ENCODE data around the gene ZBTB44.
"Not testable (repeated sequence)": the region's sequence is repeated elsewhere in the genome, so short reads cannot be mapped to it uniquely, and the experiment has no call there.

Gene ZBTB44

DNA sequence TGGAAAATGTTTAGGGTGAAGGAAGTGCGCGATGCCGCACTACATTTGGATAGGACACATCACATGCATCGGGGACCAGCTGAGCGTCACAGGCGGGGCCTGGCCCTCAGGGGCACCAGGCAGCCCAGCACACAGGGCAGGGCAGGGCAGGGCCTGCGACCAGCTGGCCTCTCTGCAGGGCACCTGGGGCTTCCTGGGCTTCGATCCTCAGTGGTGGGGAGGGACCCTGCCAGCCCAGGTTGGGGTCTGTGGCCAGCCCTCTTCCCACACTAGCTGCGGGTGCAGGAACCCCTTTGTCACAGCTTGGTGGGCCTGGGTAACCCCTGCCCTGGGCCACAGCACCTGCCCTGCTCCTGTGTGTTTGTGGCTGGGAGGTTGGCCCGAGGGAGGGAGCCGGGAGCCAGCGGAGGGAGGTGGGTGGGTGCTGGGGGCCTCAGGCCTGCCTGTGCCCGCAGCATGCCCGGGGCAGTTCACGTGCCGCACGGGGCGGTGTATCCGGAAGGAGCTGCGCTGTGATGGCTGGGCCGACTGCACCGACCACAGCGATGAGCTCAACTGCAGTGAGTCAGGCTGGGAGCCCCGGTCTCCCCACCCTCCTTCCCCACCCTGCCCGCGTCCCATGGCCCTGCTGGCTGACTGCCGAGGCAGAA is 117.2 kb downstream of the ZBTB44 start:
- Histone ChIP-seq H3K27ac (no peak overlapping the region), H3K27me3 (no peaks in the 10 kb centered on the region), H3K4me1 (no peaks in the 10 kb centered on the region), H3K36me3 (peaks cover 0 to 75% (median 0%) of the 10 kb centered on the region in 3 donors), H3K9me3 (no peaks in the 10 kb centered on the region), H3K4me3 (no peak overlapping the region)
- TF ChIP-seq, protein P1, sequence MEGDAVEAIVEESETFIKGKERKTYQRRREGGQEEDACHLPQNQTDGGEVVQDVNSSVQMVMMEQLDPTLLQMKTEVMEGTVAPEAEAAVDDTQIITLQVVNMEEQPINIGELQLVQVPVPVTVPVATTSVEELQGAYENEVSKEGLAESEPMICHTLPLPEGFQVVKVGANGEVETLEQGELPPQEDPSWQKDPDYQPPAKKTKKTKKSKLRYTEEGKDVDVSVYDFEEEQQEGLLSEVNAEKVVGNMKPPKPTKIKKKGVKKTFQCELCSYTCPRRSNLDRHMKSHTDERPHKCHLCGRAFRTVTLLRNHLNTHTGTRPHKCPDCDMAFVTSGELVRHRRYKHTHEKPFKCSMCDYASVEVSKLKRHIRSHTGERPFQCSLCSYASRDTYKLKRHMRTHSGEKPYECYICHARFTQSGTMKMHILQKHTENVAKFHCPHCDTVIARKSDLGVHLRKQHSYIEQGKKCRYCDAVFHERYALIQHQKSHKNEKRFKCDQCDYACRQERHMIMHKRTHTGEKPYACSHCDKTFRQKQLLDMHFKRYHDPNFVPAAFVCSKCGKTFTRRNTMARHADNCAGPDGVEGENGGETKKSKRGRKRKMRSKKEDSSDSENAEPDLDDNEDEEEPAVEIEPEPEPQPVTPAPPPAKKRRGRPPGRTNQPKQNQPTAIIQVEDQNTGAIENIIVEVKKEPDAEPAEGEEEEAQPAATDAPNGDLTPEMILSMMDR (IDR thresholded peaks at IDR 0.05), result no peak
- no peak for DNase-seq
- intact Hi-C loops (cut with DNase I; ENCODE audit: low total_unique reads), result no loop called here

DNA sequence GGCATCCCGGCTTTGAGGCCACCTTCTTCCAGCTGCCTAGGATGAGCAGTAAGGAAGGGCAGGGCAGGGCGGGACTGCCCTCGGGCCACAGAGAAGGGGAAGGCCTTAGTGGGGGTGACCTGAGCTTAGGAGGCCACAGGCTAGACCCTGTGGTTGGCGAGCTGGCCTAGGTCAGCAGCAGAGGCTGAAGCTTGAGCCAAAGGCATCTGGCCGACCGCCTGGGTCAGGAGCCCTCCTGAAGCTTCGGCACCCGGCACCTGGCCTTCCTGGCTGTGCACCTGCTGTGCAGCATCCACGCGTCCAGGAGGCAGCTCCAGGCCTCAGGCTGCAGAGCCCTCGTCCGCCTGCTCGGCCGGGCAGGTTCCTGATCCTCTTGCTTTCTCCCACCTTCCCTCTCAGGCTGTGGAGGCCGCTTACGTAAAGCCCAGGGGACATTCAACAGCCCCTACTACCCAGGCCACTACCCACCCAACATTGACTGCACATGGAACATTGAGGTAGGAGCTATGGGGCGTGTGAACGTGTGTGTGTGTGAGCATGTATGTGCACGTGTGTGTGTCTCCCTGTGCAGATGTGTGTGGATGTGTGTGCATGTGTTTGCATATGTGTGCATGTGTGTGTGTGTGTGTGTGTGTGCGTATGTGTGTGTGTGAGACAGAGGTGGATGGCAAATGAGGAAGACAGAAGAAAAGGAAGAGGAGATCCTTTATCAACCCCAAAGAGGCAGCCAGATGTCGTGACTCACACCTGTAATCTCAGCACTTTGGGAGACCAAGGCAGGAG is 120.3 kb downstream of the ZBTB44 start:
- Histone ChIP-seq H3K9me3 (no peaks in the 10 kb centered on the region), H3K27ac (no peak overlapping the region), H3K27me3 (no peaks in the 10 kb centered on the region), H3K4me3 (no peak overlapping the region), H3K36me3 (peaks cover 0 to 54% (median 0%) of the 10 kb centered on the region in 3 donors), H3K4me1 (no peaks in the 10 kb centered on the region)
- DNase-seq, result no peak
- TF ChIP-seq, protein P1 (IDR thresholded peaks at IDR 0.05), result no peak
- intact Hi-C loops (cut with DNase I; ENCODE audit: low total_unique reads), result no loop called here

DNA sequence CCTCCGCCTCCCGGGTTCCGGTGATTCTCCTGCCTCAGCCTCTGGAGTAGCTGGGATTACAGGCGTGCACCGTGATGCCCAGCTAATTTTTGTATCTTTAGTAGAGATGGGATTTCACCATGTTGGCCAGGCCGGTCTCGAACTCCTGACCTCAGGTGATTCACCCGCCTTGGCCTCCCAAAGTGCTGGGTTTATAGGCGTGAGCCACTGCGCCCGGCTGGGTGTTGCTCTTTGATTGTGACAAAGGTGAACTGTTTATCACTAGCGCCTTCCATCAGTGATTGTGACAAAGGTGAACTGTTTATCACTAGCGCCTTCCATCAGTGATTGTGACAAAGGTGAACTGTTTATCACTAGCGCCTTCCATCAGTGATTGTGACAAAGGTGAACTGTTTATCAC is 121.2 kb downstream of the ZBTB44 start:
- DNase-seq, result not testable (repeated sequence)

DNA sequence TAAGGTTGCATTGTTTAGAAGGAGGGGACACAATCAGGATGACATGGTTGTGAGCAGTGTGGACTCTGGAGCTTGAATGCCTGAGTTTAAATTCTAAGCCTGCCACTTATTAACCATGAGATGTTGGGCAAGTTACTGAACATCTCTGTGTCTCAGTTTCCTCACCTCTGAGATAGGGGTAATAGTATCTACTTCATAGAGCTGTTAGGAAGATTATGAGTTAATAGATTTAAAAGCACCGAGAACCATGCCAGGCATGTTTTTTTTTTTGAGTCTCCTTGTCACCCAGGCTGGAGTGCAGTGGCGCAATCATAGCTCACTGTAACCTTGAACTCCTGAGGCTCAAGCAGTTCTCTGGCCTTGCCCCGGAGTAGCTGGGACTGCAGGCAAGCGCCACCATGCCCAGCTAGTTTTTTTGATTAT is 121.9 kb downstream of the ZBTB44 start:
- H3K27ac ChIP-seq, result no peak overlapping the region
- H3K36me3 ChIP-seq, result peaks cover 0 to 38% (median 0%) of the 10 kb centered on the region in 3 donors
- no peak overlapping the region for H3K4me3 ChIP-seq
- no peaks in the 10 kb centered on the region for H3K9me3 ChIP-seq
- TF ChIP-seq, protein P1 (IDR thresholded peaks at IDR 0.05), result no peak
- H3K4me1 ChIP-seq, result no peaks in the 10 kb centered on the region
- DNase-seq, result no peak
- H3K27me3 ChIP-seq, result peaks cover 0 to 6% of the 10 kb centered on the region in 2 donors
- intact Hi-C loops (cut with DNase I; ENCODE audit: low total_unique reads), result no loop called here

More for the DNA sequence above, 121.2 kb downstream of the ZBTB44 start:
- H3K27ac ChIP-seq; H3K27me3 ChIP-seq; intact Hi-C loops (cut with DNase I; ENCODE audit: low total_unique reads); H3K9me3 ChIP-seq; H3K4me1 ChIP-seq; H3K4me3 ChIP-seq: not testable (repeated sequence)
- peaks cover 0 to 45% (median 0%) of the 10 kb centered on the region in 3 donors for H3K36me3 ChIP-seq

GRCh38 chr11:130191896-130192295 is 122.8 kb downstream of the ZBTB44 start:
- TF ChIP-seq, protein P1 (IDR thresholded peaks at IDR 0.05), result no peak
- intact Hi-C loops (cut with DNase I; ENCODE audit: low total_unique reads), result no loop called here
- H3K27ac ChIP-seq, result no peak overlapping the region
- no peak overlapping the region for H3K4me3 ChIP-seq
- H3K4me1 ChIP-seq, result no peaks in the 10 kb centered on the region
- no peaks in the 10 kb centered on the region for H3K9me3 ChIP-seq
- peaks cover 0 to 10% of the 10 kb centered on the region in 2 donors for H3K27me3 ChIP-seq
- DNase-seq, result no peak
- peaks cover 0 to 28% (median 0%) of the 10 kb centered on the region in 3 donors for H3K36me3 ChIP-seq

DNA sequence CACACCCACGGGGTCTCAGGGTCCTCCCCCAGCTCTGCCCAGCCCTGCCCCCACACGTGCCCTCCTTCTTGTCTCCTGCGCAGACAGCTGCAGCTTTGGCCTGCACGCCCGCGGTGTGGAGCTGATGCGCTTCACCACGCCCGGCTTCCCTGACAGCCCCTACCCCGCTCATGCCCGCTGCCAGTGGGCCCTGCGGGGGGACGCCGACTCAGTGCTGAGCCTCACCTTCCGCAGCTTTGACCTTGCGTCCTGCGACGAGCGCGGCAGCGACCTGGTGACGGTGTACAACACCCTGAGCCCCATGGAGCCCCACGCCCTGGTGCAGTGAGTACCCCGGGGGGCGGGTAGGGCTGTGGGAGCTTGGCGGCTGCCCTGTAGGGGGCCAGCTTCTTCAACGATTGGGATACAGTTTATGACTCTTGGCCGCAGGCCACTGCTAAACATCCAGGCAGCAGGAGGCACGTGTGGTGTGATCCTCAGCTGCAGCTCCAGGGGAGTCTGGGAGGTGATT is 124.3 kb downstream of the ZBTB44 start:
- Histone ChIP-seq H3K4me1 (no peaks in the 10 kb centered on the region), H3K4me3 (no peak overlapping the region), H3K27ac (no peak overlapping the region), H3K27me3 (peaks cover 0 to 10% of the 10 kb centered on the region in 2 donors), H3K9me3 (no peaks in the 10 kb centered on the region), H3K36me3 (peaks cover 0 to 18% (median 0%) of the 10 kb centered on the region in 3 donors)
- intact Hi-C loops (cut with DNase I; ENCODE audit: low total_unique reads), result no loop called here
- DNase-seq, result no peak
- TF ChIP-seq, protein P1 (IDR thresholded peaks at IDR 0.05), result no peak
